Measurements from ENCODE around the gene NRXN3.

DNA sequence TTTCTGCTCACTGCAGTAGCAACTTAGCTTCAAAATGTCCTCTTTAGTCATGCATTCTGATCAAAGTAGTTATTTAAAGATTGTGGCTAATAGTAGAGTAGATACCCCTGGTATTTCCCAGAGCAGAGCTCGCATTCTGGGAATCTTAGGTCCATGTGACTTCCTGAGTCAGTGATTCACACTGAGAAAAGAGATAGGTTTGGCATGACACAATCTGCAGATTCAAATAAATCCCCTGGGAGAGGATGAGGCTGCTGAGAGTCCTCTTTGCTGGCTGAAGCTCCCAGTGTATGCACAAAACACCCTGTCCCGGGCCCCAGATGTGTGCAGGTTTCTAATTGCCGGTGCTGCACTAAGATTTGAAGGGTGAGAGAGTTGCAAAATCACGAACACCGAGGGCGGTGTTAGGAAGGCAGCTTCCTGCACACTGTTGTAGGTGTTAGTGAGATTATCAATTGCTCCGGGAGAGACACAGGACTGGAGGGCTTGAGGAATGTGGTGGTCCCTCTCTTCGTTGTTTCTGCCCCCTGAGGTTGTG is 233.2 kb downstream of the NRXN3 start:
- no peak for TF ChIP-seq GATA3 (IDR thresholded peaks at IDR 0.05; ENCODE audit: low read depth, low read length)
- no peak for TF ChIP-seq GATA2 (IDR thresholded peaks at IDR 0.05; ENCODE audit: low read depth, low read length)

Measured in SH-SY5Y (cell line).